Memory B cell (primary cell): ENCODE results near the gene ZNF701.
"Not testable (repeated sequence)": the region's sequence is repeated elsewhere in the genome, so short reads cannot be mapped to it uniquely, and the experiment has no call there.

Experiments used
- ATAC-seq: fragments of 150-1000 bp; cut with Tn5 transposase; 2 replicates; pipeline ENCODE4 v1.10.0; 2021; ENCODE audit warnings: low read depth, mild to moderate bottlenecking, moderate library complexity
- DNase-seq, 2 donors: peaks; one replicate each; pipeline ENCODE4 v3.0.0; 2022; ENCODE audit warnings: low spot score in 2 of 2
- H3K27ac Mint-ChIP-seq: one replicate; pipeline ENCODE4 v1.8.0; 2022; ENCODE audit warnings: mild to moderate bottlenecking, moderate library complexity, mixed read lengths
- H3K27me3 Mint-ChIP-seq: one replicate; pipeline ENCODE4 v1.8.0; 2022; ENCODE audit warnings: mixed read lengths
- H3K36me3 Mint-ChIP-seq: one replicate; pipeline ENCODE4 v1.8.0; 2022; ENCODE audit warnings: mild to moderate bottlenecking, mixed read lengths
- H3K4me1 Mint-ChIP-seq: one replicate; pipeline ENCODE4 v1.8.0; 2022; ENCODE audit warnings: mixed read lengths
- H3K4me3 Mint-ChIP-seq: one replicate; pipeline ENCODE4 v1.8.0; 2022; ENCODE audit warnings: mild to moderate bottlenecking, moderate library complexity, mixed read lengths
- H3K9me3 Mint-ChIP-seq: one replicate; pipeline ENCODE4 v1.8.0; 2022; ENCODE audit warnings: mixed read lengths

ZNF701 gene

DNA sequence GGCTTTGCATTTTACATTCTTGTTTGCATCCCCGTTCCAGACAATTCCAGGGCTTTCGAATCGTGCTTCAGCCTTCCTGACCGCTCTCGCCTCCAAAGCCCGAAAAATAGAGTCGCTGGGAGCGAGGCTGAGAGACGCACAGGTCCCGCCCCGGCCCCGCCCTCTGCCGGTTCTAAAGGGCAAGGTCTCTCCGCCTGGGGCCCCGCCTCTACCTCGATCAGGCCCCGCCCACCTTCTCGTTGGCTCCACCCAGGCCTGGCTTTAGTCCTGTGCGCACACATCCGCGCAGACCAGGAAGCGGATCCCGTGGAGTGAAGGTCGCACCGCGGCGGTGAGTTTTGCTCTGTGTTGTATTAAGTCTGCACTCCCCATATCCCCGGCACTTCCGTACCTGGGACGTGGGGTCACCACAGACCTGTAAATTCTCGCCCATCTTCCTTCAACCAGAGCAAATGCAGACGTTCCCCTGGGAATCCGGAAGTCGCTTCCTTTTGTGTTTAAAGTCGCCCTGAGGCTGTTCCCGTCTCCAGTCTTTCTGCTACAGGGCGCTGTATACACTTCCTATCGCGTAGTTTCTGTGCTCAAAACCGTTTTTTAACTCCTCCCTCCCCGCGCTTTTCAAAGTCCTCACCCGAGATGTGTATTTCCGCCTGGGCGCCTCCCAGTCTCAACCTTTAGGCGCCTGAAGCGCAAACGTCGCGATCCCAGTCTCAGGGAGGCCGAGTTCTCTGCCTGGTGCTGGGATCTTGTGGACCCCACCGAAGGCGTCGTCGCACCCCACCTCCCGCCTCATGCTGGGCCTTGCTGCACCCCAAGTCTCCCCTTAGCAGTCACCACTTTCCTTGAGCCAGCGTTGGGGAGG, at the start of gene ZNF701:
ZNF701 (plus strand) TSS at position 288 of the 862 bp plus-strand sequence. CDS start 3,861 bp downstream, outside the sequence.
- DNase-seq (peak; percentile 97 to 98), ATAC-seq (peak; percentile 98)
- peak within 1 kb of the TSS; percentile 94 for H3K27ac Mint-ChIP-seq
- H3K9me3 Mint-ChIP-seq: peaks cover 16% of the 10 kb centered on the region
- no peaks in the 10 kb centered on the region for H3K27me3 Mint-ChIP-seq
- peak within 1 kb of the TSS; percentile 96 for H3K4me3 Mint-ChIP-seq
- H3K36me3 Mint-ChIP-seq: peaks cover 37% of the 10 kb centered on the region
- peaks cover 19% of the 10 kb centered on the region for H3K4me1 Mint-ChIP-seq

DNA sequence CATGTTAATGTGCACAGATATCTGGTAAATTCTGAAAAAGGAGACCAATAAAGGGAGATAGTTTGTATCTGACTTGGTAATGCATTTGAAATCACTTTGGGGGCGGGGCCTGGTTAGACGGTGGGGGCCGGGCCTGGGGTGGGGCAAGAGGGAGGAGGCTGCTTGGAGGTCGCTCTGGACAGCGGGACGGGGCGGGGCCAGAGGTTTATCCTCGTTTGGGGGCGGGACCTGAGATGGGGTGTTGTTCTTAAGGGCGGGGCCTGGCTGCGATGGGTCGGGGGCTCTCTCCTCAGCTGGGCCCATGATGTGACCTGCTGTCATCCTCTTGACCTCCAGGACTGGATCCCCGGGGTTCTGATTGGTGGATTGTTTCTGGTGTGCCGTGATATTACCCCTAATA, 47.5 kb upstream of the ZNF701 start:
- Mint-ChIP-seq H3K27ac (no peak overlapping the region), H3K4me3 (no peak overlapping the region), H3K9me3 (peaks cover 4% of the 10 kb centered on the region), H3K36me3 (peaks cover 3% of the 10 kb centered on the region), H3K27me3 (peaks cover 10% of the 10 kb centered on the region), H3K4me1 (peaks cover 5% of the 10 kb centered on the region)
- no peak for DNase-seq
- no peak for ATAC-seq

DNA sequence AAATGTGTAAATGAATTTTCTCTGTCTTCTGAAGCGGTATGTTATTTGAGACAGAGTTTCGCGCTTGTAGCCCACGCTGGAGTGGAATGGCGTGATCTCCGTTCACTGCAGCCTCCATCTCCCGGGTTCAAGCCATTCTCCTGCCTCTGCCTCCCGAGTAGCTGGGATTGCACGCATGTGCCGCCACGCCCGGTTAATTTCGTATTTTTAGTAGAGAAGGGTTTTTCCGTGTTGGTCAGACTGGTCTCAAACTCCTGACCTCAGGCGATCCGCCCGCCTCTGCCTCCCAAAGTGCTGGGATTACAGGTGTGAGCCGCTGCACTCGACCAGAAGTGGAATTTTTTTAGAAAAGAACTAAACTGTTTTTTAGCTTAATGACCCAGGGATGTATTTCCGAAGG, 46.0 kb upstream of the ZNF701 start:
- Mint-ChIP-seq H3K27ac (no peak overlapping the region), H3K4me3 (no peak overlapping the region), H3K27me3 (peaks cover 10% of the 10 kb centered on the region), H3K9me3 (peaks cover 7% of the 10 kb centered on the region), H3K4me1 (peaks cover 14% of the 10 kb centered on the region), H3K36me3 (peaks cover 10% of the 10 kb centered on the region)
- no peak for ATAC-seq
- no peak for DNase-seq

DNA sequence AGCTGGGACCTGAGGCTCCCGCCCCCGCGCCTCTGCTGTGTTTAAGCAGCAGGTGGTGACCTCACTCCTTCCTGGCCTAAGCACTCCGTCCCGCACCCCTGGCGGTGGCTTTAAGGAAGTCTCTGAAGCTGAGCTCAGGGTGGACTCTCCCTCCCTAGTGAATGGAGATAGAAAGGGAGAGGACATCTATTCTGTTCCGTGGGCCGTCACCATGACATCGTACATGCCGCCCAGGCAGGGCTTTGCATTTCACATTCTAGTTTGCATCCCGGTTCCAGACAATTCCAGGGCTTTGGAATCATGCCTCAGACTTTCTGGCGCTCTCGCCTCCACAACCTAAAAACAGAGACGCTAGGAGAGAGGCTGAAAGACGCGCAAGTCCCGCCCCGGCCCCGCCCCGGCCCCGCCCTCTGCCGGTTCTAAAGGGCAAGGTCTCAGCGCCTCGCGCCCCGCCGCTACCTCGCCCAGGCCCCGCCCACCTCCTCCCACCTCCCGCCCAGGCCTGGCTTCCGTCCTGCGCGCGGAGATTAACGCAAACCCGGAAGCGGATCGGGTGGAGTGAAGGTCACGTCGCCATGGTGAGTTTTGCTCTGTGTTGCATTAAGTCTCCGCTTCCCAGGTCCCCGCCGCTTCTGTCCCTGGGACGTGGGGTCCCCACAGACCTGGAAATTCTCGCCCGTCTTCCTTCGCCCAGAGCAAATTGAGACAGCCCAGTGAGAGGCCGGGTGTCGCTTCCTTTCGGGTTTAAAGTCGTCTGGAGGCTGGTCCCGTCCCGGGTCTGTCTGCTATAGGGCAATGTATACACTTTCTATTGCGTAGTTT, 42.7 kb upstream of the ZNF701 start, which contains the start of gene ZNF808:
ZNF808 (plus strand) TSS at position 535 of the 822 bp plus-strand sequence. CDS start 15,617 bp downstream, outside the sequence.
- H3K9me3 Mint-ChIP-seq: peaks cover 3% of the 10 kb centered on the region
- ATAC-seq (peak; percentile 87), DNase-seq (peak; percentile 75 to 85)
- H3K36me3 Mint-ChIP-seq: peaks cover 13% of the 10 kb centered on the region
- peak within 1 kb of the TSS; percentile 97 for H3K27ac Mint-ChIP-seq
- H3K4me1 Mint-ChIP-seq: peaks cover 14% of the 10 kb centered on the region
- peak within 1 kb of the TSS; percentile 99 for H3K4me3 Mint-ChIP-seq
- no peaks in the 10 kb centered on the region for H3K27me3 Mint-ChIP-seq

DNA sequence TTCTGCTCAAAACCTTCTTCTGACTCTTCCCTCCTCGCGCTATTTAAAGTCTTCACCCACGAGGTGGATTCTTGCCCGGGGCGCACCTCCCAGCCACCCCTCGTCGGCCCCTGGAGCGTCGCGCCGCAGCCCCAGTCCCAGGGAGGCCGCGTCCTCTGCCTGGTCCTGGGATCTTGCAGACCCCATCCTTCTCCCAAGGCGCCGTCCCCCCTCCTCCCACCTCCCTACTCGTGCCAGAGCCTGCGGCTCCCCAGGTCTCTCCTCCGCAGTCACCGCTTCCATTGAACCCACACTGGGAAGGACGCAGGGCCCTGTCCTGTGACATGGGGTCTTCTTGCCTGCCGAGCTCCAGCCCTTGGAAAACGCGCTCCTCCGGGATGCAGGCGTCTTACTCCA, 42.1 kb upstream of the ZNF701 start:
- H3K27me3 Mint-ChIP-seq: no peaks in the 10 kb centered on the region
- H3K4me3 Mint-ChIP-seq: peak overlapping the region; percentile 99
- peaks cover 3% of the 10 kb centered on the region for H3K9me3 Mint-ChIP-seq
- H3K27ac Mint-ChIP-seq: peak overlapping the region; percentile 97
- peaks cover 14% of the 10 kb centered on the region for H3K36me3 Mint-ChIP-seq
- DNase-seq: no peak
- ATAC-seq: no peak
- H3K4me1 Mint-ChIP-seq: peaks cover 14% of the 10 kb centered on the region

DNA sequence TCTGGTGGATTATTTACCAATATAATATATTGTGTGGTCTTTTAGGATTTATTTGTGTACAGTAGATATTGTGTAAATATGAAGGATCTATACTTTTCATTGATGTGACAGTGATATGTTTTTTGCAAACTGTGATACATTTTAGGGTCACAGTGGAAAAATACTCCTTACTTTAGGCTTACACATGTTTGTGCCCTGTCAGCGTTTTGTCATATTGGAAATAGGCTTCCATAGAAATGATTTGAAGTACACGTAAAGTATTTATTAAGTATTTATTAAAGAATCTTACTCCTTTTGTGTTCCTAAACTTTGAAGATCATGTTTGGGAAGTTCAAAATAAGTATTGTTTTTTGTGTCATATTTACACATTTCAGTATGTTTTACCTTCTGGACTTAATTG, 37.6 kb upstream of the ZNF701 start:
- Mint-ChIP-seq H3K4me3 (no peak overlapping the region), H3K4me1 (peaks cover 19% of the 10 kb centered on the region), H3K27me3 (no peaks in the 10 kb centered on the region), H3K36me3 (peaks cover 18% of the 10 kb centered on the region), H3K27ac (no peak overlapping the region), H3K9me3 (peaks cover 6% of the 10 kb centered on the region)
- DNase-seq: no peak
- no peak for ATAC-seq

DNA sequence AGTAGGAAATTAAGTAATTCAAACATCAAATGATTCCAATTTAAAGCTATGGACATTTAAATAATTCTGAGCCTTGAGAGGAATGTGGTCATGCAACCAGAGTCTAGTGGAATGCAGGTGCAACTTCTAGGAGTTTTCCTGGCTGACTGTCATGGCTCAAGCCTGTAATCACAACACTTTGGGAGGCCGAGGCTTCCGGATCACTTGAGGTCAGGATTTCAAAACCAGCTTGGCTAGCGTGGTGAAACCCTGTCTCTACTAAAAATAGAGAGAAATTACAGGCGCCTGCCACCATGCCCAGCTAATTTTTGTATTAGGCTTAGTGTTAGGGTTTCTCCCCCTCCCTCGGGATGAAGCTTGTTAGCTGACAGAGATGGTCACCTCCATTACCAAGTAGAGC, 36.2 kb upstream of the ZNF701 start:
- ATAC-seq (no peak), DNase-seq (no peak)
- Mint-ChIP-seq H3K36me3 (peaks cover 15% of the 10 kb centered on the region), H3K4me3 (no peak overlapping the region), H3K4me1 (peaks cover 15% of the 10 kb centered on the region), H3K9me3 (peaks cover 2% of the 10 kb centered on the region), H3K27me3 (no peaks in the 10 kb centered on the region), H3K27ac (no peak overlapping the region)

DNA sequence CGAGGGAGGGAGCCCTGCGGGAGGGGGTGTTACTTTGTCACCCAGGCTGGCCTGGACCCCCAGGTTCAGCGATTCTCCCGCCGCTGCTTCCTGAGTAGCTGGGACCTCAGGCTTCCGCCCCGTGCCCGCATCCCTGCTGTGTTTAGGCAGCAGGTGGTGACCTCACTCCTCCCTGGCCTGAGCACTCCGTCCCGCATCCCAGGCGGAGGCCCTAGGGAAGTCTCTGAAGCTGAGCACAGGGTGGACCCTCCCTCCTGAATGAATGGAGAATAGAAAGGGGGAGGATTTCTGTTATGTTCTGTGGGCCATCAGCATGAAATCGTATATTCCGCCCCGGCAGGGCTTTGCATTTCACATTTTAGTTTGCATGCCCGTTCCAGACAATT, 34.7 kb upstream of the ZNF701 start:
- peak in 1 of 2 donors; percentile 2 for DNase-seq
- Mint-ChIP-seq H3K36me3 (peaks cover 16% of the 10 kb centered on the region), H3K4me1 (peaks cover 15% of the 10 kb centered on the region), H3K4me3 (peak overlapping the region; percentile 89)
- H3K9me3 Mint-ChIP-seq, H3K27me3 Mint-ChIP-seq, H3K27ac Mint-ChIP-seq: not testable (repeated sequence)
- peak; percentile 1 for ATAC-seq

DNA sequence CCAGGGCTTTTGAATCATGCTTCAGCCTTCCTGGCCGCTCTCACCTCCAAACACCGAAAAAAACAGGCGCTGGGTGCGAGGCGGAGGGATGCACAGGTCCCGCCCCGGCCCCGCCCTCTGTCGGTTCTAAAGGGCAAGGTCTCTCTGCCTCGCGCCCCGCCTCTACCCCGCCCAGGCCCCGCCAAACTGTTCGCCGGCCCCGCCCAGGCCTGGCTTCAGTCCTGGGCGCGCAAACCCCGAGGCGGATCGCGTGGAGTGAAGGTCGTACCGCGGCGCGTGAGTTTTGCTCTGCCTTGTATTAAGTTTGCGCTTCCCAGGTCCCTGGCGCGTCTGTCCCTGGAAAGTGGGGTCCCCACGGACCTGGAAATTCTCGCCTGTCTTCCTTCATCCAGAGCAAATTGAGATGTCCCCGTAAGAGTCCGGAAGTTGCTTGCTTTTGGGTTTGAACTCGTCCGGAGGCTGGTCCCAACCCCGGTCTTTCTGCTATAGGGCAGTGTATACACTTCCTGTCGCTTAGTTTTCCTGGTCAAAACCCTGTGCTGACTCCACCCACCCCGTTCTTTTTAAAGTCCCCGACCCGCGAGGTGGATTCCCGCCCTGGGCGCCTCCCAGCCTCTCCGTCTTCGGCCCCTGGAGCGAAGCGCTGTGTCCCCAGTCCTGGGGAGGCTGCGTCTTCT, 34.2 kb upstream of the ZNF701 start:
- peak; percentile 96 for ATAC-seq
- peak; percentile 77 to 81 for DNase-seq
- Mint-ChIP-seq H3K27ac (peak overlapping the region; percentile 77), H3K27me3 (no peaks in the 10 kb centered on the region), H3K36me3 (peaks cover 18% of the 10 kb centered on the region), H3K9me3 (peaks cover 2% of the 10 kb centered on the region), H3K4me1 (peaks cover 15% of the 10 kb centered on the region), H3K4me3 (peak overlapping the region; percentile 89)

DNA sequence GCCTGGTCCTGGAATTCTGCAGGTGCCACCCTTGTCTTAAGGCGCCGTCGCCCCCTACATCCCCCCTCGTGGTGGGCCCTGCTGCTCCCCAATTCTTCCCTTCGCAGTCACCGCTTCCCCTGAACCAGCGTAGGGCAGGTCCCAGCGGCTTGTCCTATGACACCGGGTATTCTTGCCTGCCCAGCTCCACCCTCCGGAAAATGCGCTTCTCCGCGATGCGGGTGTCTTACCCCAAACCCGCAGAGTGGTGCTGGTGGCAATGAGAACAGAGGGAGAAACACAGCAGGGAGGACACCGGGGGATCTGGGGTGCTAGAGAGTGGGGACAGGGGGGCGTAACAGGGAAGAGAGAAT, 33.7 kb upstream of the ZNF701 start:
- peak overlapping the region; percentile 77 for H3K27ac Mint-ChIP-seq
- peaks cover 15% of the 10 kb centered on the region for H3K4me1 Mint-ChIP-seq
- peak overlapping the region; percentile 89 for H3K4me3 Mint-ChIP-seq
- peak; percentile 29 for ATAC-seq
- H3K36me3 Mint-ChIP-seq: peaks cover 20% of the 10 kb centered on the region
- H3K27me3 Mint-ChIP-seq: no peaks in the 10 kb centered on the region
- peak in 1 of 2 donors; percentile 7 for DNase-seq
- peaks cover 2% of the 10 kb centered on the region for H3K9me3 Mint-ChIP-seq

DNA sequence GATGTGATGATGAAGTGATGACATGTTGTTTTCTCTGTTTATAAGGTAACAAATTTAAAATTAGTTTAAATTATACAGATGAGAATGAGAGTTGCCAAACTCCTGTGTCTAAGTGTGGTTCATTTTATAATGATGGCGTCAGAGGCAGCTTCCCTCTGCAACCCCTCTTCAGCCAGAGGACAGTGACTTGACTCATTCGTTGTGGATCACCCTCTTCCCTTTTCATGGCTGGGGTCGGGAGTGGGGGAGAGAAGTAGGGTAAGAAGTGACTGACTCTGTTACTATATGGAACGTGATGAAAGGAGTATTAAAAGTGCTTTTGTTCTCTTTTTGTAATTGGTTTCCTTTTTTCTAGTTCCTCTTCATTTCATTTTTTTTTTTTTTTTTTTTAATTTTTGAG, 31.3 kb upstream of the ZNF701 start:
- H3K9me3 Mint-ChIP-seq, ATAC-seq, DNase-seq, H3K27ac Mint-ChIP-seq, H3K27me3 Mint-ChIP-seq, H3K4me3 Mint-ChIP-seq: not testable (repeated sequence)
- peaks cover 15% of the 10 kb centered on the region for H3K4me1 Mint-ChIP-seq
- H3K36me3 Mint-ChIP-seq: peaks cover 29% of the 10 kb centered on the region

DNA sequence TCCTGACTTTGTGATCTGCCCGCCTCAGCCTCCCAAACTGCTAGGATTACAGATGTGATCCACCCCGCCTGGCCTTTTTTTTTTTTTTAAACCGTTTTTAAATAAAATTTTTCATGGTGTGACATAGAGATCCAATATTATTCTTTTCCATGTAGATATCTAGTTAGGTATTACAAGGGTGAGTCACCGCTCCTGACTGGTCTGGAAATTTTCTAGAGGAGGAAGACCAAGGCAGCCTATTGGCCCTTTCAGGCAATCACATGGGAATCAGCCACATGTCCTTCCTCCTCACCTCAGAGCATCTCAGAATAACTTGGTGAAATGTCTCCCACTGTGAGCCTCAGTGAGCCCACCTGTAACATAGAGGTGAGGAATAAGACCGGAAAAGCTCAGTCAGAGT, 28.9 kb upstream of the ZNF701 start:
- H3K27me3 Mint-ChIP-seq, ATAC-seq, H3K9me3 Mint-ChIP-seq, H3K27ac Mint-ChIP-seq, H3K4me3 Mint-ChIP-seq, DNase-seq: not testable (repeated sequence)
- Mint-ChIP-seq H3K4me1 (peaks cover 15% of the 10 kb centered on the region), H3K36me3 (peaks cover 37% of the 10 kb centered on the region)

DNA sequence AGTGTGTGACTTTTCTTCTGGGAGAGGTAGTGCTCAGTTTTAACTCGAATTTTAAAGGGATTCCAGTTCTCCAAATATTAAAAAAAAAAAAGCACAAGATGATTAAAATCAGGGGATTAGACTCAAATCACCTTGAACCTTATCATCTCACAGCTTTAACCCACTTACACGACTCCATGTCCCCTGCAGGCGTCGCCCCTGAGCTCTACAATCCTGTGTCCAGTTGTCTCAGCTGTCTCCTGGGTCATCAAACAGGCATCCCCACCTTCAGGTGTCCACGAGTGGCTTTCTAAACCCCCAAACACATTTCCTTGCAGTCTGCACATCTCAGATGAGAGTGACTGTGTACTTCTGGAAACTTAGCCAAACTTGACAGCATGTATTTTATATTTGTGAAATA, 28.5 kb upstream of the ZNF701 start:
- H3K4me3 Mint-ChIP-seq: no peak overlapping the region
- DNase-seq (no peak), ATAC-seq (no peak)
- H3K36me3 Mint-ChIP-seq: peaks cover 42% of the 10 kb centered on the region
- H3K9me3 Mint-ChIP-seq: peaks cover 6% of the 10 kb centered on the region
- H3K27ac Mint-ChIP-seq: no peak overlapping the region
- peaks cover 11% of the 10 kb centered on the region for H3K4me1 Mint-ChIP-seq
- no peaks in the 10 kb centered on the region for H3K27me3 Mint-ChIP-seq

DNA sequence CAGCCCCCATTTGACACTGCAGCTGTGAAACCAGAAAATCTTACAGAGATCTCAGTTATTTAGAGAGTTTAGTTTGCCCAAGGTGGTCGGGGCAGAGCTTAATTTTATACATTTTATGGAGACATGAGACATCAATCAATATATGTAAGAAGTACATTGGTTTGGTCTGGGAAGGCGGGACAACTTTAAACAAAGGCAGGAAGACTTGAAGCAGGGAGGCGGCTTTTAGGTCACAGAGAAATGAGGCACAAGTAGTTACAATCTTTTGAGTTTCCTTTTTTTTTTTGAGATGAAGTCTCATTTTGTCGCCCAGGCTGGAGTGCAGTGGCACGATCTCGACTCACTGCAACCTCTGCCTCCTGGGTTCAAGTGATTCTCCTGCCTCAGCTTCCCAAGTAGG, 27.5 kb upstream of the ZNF701 start:
- ATAC-seq, H3K4me1 Mint-ChIP-seq, DNase-seq, H3K27ac Mint-ChIP-seq, H3K4me3 Mint-ChIP-seq, H3K27me3 Mint-ChIP-seq, H3K9me3 Mint-ChIP-seq: not testable (repeated sequence)
- peaks cover 44% of the 10 kb centered on the region for H3K36me3 Mint-ChIP-seq
